DMS114 treated with DMSO at 0.1 percent for 48 hours (cell line): Measurements from ENCODE around the gene VOPP1.
"Not testable (repeated sequence)": the region's sequence is repeated elsewhere in the genome, so short reads cannot be mapped to it uniquely, and the experiment has no call there.

Source experiments
- DNase-seq: peaks from one replicate; lab custom pipeline; 2025; ENCODE audit not compliant: unreplicated experiment; lab: John Stamatoyannopoulos, UW

VOPP1 gene

GRCh38 chr7:55490099-55490498 is 82.2 kb downstream of the VOPP1 start:
- no peak for DNase-seq

- no peak for DNase-seq
These were observed 82.8 kb downstream of the VOPP1 start for GRCh38 chr7:55489552-55489951.

GRCh38 chr7:55488804-55489340 is 83.4 kb downstream of the VOPP1 start:
- no peak for DNase-seq

DNA sequence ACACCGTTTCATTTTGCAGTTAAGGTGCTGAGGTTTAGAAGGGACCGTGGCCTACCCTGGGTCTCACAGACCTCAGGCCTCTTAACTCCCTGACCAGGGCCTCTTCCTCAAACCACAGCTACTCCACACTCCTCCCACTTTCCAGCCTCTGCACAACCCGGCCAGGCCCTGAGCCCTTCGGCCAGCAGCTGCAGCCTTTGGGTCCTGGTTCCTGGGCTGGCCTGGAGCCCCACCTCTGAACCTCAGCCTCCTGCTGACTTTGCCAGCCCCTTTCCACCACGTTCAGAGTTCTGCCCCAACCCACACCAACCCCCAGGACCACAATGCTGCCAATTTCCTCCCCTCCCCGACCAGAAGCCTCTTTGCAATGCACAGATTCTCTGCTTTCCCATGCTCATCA is 84.1 kb downstream of the VOPP1 start:
- no peak for DNase-seq

DNA sequence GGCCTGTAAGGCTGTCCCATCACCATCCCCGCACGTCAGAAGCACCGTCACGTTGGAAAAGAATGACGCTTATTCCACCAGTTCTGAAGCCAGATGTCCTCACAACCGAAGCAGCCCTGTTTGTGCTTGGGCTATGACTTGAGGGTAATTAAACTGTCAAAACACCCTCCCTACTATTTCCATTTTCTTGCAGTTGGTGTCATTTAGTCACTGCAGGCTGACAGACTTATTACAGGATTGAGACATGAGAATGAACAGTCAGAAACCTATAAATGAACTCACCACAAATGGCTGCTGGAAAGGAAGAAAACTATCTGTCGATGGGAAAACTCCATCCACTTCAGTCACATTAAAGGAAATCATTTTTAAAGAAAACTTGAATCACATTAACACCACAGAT is 85.3 kb downstream of the VOPP1 start:
- DNase-seq, result no peak

- DNase-seq, result no peak
These were observed 86.1 kb downstream of the VOPP1 start for GRCh38 chr7:55486192-55486590.

DNA sequence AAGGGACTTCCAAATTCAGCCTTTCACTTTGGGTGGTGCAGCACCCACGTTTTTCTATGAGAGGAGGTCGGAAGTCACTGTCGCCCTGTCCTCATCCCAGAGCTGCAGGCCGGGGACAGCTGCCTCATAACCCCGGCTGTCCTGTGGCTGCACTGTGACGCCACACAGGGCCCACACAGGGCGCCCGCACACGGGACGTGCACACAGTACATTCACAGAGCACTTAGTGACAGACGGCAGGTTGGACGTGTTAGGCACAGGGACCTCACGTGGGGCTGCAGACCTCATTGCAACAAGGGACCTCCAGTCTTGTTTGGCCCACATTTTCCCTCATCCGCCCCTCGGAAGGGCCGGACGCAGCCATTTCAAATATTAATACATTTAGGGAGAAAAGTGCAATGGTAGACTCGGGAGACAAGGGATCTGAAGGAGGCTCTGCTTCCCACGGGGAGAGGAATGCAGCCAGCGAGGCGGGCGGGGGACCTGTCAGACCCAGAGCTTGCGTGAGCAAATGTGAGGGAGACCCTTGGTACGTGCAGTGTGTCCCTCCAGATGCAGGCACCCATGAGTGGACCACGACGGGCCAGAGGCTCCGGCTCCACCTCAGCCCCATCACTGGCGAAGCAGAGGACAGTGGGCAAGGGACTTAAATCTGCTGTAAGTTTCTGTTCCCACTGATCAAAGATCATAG is 86.7 kb downstream of the VOPP1 start:
- DNase-seq, result no peak

- no peak for DNase-seq
These were observed 87.5 kb downstream of the VOPP1 start for GRCh38 chr7:55484834-55485233.

DNA sequence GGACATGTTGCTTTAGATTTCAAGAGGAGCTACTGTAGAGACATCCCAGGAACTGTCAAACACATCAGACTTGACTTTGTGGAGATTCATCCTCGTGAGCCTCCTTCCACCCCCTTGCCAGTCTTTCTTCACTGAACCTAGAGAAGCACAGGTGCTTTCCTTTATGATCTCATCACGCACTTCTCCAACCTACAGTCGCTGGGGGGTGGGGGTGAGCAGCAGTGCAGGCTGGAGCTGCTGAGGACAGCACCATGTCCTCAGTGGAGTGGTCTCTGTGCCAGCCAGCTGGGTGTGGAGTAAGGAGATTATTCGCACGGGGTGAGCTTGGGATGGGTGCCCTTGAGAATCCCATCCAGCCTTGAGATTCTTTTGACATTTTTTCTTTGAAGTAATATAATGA is 88.1 kb downstream of the VOPP1 start:
- no peak for DNase-seq

- DNase-seq, result no peak
These were observed 89.3 kb downstream of the VOPP1 start for GRCh38 chr7:55483046-55483445.

DNA sequence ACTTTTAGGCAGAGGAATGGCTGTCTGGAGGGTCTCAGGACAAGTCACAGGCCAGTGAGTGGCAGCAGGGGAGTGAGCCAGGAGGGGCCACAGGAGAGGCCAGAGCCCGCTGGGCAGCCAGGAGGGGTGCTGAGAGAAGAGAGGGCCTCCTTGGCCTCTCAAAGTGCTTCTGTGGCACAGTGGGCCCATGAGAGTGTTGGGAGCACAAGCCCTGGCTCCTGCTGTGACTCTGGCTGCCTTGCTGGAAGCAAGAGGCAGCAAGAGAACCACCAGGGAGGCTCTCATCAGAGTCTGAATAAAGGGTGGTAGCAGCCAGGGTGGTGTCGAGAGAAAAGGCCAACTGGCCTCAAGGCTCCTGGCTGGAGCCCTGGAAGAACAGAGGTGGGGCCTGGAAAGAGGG is 91.1 kb downstream of the VOPP1 start:
- no peak for DNase-seq

- no peak for DNase-seq
These were observed 93.6 kb downstream of the VOPP1 start for GRCh38 chr7:55478700-55479099.

DNA sequence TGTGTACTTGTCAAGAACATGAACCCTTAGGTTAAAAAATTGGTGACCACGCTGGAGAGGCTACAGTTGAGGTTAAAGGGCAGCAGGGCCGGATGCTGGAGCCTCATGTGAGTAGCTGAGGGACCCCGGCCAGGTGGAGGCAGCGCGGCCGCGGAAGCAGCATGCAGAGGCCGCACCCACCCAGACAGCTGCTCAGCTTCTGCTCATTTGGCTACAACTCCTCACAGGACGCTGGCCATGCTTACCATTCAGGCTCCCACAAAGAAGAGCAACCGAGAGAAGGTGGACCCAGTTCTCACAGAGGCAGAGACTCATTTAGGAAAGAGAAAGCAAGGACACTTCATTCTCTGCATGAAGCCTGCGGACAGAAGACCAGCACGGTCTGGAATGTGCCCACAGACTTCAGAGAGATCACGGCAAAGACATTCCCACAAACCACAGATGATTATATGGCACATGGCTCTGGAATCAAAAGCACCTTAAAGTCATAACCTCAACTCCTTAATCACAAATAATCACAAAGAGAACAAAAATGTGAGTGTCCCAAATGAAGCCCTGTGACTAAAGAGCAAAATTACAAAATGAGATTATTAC is 94.4 kb downstream of the VOPP1 start:
- no peak for DNase-seq

DNA sequence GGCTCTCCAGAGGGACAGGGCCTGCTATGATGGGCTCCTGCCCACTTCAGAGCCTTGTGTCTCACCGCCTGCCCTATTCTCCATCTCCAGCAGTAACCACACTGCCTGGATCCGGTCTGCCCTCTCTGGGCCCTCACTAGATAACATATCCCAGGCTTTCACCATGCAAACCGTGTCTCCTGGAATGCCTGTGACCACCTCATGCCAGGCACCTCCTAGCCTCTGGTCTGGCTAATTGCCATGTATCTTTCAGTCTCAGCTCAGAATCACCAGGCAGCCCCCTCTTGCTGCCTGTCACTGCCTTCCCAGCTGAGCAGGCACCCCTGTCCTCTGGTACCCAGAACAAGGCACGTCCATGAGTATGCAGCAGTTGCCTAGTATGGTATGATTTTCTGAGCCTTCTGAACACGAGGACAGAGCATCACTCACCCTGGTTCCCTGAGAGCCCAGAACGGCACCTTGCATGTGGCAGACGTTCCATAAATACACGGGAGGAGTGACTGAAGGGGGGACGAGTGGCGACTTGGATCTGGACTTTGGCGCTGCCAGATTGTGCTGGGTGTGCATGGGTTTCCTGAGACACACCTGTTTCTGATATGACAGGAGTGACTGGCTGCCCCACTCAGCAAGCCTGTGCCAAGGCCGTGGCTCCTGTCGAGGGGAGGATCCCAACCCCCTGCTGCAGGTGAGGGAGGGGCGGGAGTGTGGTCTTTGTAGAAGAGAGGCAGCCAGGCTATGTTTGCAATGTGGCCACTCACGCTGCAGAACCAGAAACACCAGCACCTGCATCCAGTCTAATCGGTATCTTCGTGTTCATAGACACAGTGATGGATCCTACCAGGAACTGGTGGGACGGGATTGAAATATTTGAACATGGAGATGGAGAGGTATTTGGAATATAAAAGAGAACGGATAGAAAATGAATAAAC is 95.2 kb downstream of the VOPP1 start:
- no peak for DNase-seq

DNA sequence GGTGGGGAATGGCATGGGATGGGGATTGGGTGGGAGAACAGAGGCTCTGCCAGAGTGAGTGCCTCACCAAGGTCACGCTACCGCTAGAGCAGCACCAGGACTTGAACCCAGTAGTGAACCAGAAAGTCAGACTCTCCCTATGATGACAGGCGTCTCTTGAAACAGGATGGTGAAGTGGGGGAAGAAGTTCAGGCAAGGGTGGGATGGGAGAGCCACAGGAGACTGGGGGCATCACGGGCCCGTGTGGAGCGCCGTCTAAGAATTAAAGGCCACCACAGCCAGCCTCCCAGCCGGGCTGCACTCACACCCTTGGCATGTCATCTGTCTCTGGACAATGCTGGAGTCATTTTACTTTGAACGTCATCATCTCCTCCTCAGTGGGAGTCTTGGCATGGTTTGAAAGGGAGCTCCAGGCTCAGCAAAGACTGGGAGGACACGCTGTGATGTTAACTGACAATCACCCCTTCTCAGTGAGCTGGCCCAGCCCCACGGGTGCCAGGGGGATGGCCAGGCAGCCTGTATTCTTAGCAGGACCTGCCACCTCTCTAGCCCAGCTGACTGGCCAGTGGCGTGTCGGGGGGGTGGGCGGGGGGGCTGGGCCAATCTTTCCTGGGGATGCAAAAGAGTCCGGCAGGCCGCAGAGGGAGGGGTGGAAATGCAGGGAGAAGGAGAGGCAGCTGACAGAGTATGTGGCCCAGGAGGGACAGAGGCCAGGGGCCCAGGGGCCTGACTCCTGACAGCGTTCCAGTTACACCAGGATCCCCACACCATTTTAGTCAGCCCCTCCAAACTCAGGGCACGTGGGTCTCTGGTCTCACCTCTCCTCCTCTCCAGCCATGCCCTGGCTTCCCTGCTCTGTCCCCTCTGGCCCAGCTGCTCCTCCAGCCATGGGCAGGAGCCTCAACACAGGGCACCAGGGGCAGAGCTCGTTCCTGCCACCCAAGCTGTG is 96.2 kb downstream of the VOPP1 start:
- DNase-seq, result no peak

- DNase-seq, result no peak
These were observed 97.1 kb downstream of the VOPP1 start for GRCh38 chr7:55474944-55475854.

DNA sequence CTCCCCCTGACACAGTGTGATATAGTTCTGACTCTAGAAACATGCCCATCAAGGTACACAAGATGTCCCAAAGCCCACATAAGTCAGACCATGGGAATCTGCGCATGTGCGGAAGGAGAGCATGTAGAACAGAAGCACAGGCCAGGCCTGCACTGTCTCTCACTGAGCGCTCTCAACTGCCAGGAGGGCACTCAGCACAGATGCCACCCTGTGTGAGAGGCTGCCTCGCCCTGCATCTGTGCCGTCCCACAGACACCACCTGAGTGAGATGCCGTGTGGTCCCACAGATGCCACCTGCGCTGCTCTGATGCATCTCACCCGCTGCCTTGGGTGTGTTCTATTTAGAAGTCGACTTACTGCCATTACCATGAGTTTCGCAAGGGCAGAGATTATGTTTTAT is 98.4 kb downstream of the VOPP1 start:
- DNase-seq, result no peak

DNA sequence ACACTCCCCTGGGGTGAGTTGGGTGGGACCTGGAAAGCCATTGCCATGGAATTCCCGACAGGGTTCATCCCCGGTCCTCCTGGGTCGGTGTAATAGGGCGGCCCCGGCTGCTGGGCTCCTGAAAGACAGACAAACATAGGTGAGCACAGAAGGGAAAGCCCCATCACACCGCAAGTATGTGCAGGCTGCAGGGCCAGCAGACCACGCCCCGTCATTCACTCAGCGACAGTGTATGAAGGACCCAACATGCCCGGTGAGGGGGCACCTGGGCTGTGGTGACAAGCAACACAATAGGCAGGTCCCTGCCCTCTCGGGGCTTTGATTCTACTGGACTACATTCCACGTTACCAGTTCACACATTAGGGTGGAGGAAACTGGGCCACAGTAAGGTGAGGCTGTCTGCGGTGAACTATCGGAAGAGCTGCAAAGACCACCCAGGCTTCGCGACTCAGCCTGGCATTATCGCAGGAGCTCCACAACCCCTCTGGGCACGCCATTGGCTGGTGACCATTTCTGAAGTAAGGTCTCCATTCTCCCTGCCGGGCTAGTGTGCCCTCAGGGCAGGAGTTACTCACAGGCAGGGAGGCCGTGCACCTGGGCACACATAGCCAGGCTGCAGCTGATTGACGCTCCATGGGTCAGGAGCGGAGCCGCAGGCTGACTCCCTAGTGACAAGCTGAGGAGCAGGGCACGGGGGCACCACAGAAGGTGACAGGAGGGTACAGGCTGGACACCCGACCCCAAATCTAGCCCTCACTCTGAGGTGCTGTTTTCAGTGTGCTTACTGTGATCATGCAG is 99.2 kb downstream of the VOPP1 start:
- no peak for DNase-seq

DNA sequence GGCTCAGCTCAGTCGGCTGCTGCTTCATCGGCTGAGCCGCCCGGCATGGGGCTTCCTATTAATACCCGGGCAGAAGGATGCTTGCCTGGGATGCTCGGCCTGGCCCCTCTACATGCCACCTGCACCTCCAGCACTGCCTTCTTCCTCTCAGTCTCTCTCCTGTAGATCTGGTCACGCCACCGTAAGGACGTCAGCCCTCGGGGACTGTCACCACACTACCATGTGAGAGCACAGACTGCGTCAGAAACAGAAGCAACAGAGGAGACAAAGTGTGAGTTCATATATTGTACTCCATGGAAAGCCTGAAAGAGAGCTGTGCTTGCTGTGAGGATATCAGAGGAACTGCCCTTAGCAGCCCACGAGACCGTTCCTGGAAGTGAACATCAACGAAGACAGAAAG is 99.9 kb downstream of the VOPP1 start:
- not testable (repeated sequence) for DNase-seq
